Mucosa of rectum (tissue), 2 donors: ENCODE data around the gene HCK.
"Not testable (repeated sequence)": the region's sequence is repeated elsewhere in the genome, so short reads cannot be mapped to it uniquely, and the experiment has no call there.

ENCODE experiments used
- H3K27ac ChIP-seq, 2 donors: one replicate each; pipeline ENCODE4 v1.7.0; 2013; ENCODE audit warnings: inconsistent platforms in 2 of 2, low read depth in 2 of 2, low read length in 2 of 2
- H3K27me3 ChIP-seq, 2 donors: one replicate each; pipeline ENCODE4 v1.7.0; 2013; ENCODE audit warnings: low read length in 2 of 2; ENCODE audit not compliant: control insufficient read depth in 2 of 2, insufficient read depth in 2 of 2
- H3K36me3 ChIP-seq, 2 donors: one replicate each; pipeline ENCODE4 v1.7.0; 2013; ENCODE audit warnings: low read length in 2 of 2; ENCODE audit not compliant: control insufficient read depth in 2 of 2, insufficient read depth in 2 of 2
- H3K4me1 ChIP-seq, 2 donors: one replicate each; pipeline ENCODE4 v1.7.0; 2013; ENCODE audit warnings: low read length in 2 of 2, mild to moderate bottlenecking in 1 of 2; ENCODE audit not compliant: control insufficient read depth in 2 of 2, insufficient read depth in 2 of 2
- H3K4me3 ChIP-seq, 2 donors: one replicate each; pipeline ENCODE4 v1.7.0; 2013; ENCODE audit warnings: low read length in 2 of 2
- H3K9ac ChIP-seq, 2 donors: one replicate each; pipeline ENCODE4 v1.7.0; 2013; ENCODE audit warnings: low read length in 2 of 2, low read depth in 1 of 2, mild to moderate bottlenecking in 1 of 2
- H3K9me3 ChIP-seq, 2 donors: one replicate each; pipeline ENCODE4 v1.7.0; 2013; ENCODE audit warnings: low read length in 2 of 2; ENCODE audit not compliant: control insufficient read depth in 2 of 2
- donor health status: healthy.
- donor health status: Normal muscosa, but diverticular disease.

HCK gene

GRCh38 chr20:32111753-32112152 lies 59.7 kb downstream of the HCK start:
- Histone ChIP-seq H3K4me1 (peaks cover 14 to 33% of the 10 kb centered on the region in 2 donors), H3K4me3 (no peak overlapping the region), H3K36me3 (peaks cover 0 to 9% of the 10 kb centered on the region in 2 donors), H3K27ac (peak overlapping the region in 1 of 2 donors; percentile 96), H3K9ac (no peak overlapping the region), H3K27me3 (no peaks in the 10 kb centered on the region), H3K9me3 (no peaks in the 10 kb centered on the region)

- H3K36me3 ChIP-seq, result peaks cover 0 to 9% of the 10 kb centered on the region in 2 donors
- H3K27ac ChIP-seq, result peak overlapping the region; percentile 32 to 43
- no peaks in the 10 kb centered on the region for H3K27me3 ChIP-seq
- H3K9me3 ChIP-seq, result no peaks in the 10 kb centered on the region
- H3K4me1 ChIP-seq, result peaks cover 14 to 33% of the 10 kb centered on the region in 2 donors
- no peak overlapping the region for H3K4me3 ChIP-seq
- no peak overlapping the region for H3K9ac ChIP-seq
These were observed 60.8 kb downstream of the HCK start for GRCh38 chr20:32112841-32113240.

GRCh38 chr20:32113591-32114260 lies 61.7 kb downstream of the HCK start:
- Histone ChIP-seq H3K27ac (peak overlapping the region in 1 of 2 donors; percentile 32), H3K9me3 (no peaks in the 10 kb centered on the region), H3K27me3 (no peaks in the 10 kb centered on the region), H3K4me3 (no peak overlapping the region), H3K9ac (no peak overlapping the region), H3K36me3 (peaks cover 0 to 9% of the 10 kb centered on the region in 2 donors), H3K4me1 (peaks cover 14 to 33% of the 10 kb centered on the region in 2 donors)

DNA sequence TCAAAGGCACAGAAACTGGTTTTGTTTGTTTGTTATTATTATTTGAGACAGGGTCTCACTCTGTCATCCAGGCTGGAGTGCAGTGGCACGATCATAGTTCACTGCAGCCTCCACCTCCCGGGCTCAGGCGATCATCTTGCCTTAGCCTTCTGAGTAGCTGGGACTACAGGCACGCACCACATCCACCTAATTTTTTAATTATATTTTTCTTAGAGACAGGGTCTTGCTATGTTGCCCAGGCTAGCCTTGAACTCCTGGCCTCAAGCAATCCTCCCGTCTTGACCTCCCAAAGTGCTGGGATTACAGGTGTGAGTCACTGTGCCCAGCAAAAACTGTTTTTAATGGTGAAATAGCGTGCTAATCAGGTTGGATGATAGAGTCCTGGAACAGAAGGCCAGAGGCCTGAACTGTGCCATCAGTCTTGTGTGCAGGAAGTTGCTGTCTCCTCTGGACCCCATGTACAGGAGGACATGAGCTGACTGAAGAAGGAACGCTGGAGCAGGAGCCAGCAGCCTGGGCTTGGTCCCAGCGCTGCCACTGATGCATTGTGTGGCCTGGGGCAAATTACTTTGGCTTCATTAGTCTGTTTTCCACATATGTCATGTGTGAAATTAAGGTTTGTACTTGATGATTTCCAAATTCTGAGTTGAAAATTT lies 62.4 kb downstream of the HCK start:
- no peak overlapping the region for H3K9ac ChIP-seq

GRCh38 chr20:32115211-32115767 lies 63.2 kb downstream of the HCK start:
- Histone ChIP-seq H3K4me1 (peaks cover 13 to 29% of the 10 kb centered on the region in 2 donors), H3K36me3 (peaks cover 0 to 9% of the 10 kb centered on the region in 2 donors), H3K27me3 (no peaks in the 10 kb centered on the region), H3K9me3 (no peaks in the 10 kb centered on the region), H3K4me3 (no peak overlapping the region), H3K27ac (no peak overlapping the region), H3K9ac (no peak overlapping the region)

More for the DNA sequence above, 62.4 kb downstream of the HCK start:
- Histone ChIP-seq H3K4me1 (peaks cover 14 to 33% of the 10 kb centered on the region in 2 donors), H3K36me3 (peaks cover 0 to 9% of the 10 kb centered on the region in 2 donors), H3K27me3 (no peaks in the 10 kb centered on the region), H3K27ac (no peak overlapping the region), H3K4me3 (no peak overlapping the region), H3K9me3 (no peaks in the 10 kb centered on the region)

DNA sequence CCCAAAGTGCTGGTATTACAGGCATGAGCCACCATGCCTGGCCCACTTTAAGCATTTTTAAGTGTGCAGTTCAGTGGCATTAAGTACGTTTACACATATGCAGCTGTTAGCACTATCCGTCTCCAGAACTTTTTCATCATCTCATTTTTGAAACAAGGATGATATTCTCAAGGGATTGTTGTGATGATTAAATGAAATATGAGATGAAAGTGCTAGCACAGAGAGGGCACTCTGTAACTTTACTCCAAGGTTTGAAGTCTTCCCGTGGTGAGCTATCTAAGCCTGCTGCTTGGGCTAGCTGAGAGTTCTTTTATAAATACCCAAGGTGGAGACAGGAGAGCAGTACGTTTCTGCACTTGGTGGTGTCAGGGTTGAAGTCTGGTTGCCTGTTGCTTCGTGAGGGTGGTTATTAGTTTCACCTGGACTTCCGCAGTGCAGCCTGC lies 64.1 kb downstream of the HCK start:
- Histone ChIP-seq H3K4me3 (no peak overlapping the region), H3K36me3 (peaks cover 0 to 9% of the 10 kb centered on the region in 2 donors), H3K27ac (no peak overlapping the region), H3K9me3 (no peaks in the 10 kb centered on the region), H3K27me3 (no peaks in the 10 kb centered on the region), H3K9ac (no peak overlapping the region), H3K4me1 (peaks cover 6 to 21% of the 10 kb centered on the region in 2 donors)

DNA sequence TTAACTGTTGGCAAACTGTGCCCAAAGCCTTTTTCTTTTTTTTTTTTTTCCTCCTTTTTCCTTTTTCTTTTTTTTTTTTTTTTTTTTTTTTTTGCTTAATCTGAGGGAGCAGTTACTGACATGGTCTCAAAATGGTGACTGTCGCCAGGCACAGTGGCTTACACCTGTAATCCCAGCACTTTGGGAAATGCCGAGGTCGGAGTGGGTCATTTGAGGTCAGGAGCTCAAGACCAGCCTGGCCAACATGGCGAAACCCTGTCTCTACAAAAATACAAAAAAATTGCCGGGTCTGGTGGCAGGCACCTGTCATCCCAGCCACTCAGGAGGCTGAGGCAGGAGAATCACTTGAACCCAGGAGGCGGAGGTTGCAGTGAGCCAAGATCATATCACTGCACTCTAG lies 64.8 kb downstream of the HCK start:
- not testable (repeated sequence) for H3K9me3 ChIP-seq, H3K27ac ChIP-seq, H3K4me3 ChIP-seq, H3K36me3 ChIP-seq, H3K9ac ChIP-seq, H3K27me3 ChIP-seq
- H3K4me1 ChIP-seq, result peaks cover 6 to 14% of the 10 kb centered on the region in 2 donors

DNA sequence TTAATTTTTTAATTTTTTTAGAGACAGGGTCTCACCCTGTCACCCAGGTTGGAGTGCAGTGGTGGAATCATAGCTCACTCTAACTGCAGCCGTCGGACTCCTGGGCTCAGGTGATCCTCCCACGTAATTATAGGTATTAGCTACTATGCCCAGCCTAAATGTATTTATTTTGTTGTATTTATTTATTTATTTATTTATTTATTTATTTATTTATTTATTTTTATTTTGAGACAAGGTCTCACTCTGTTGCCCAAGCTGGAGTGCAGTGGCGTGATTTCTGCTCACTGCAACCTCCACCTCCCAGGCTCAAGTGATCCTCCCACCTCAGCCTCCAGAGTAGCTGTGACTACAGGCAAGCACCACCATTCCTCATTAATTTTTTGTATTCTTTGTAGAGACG lies 66.4 kb downstream of the HCK start:
- H3K4me1 ChIP-seq, H3K27ac ChIP-seq, H3K4me3 ChIP-seq: not testable (repeated sequence)

GRCh38 chr20:32119734-32120133 lies 67.7 kb downstream of the HCK start:
- no peaks in the 10 kb centered on the region for H3K9me3 ChIP-seq
- H3K4me1 ChIP-seq, result no peaks in the 10 kb centered on the region
- H3K9ac ChIP-seq, result no peak overlapping the region
- H3K36me3 ChIP-seq, result peaks cover 0 to 7% of the 10 kb centered on the region in 2 donors
- no peak overlapping the region for H3K4me3 ChIP-seq
- no peak overlapping the region for H3K27ac ChIP-seq
- no peaks in the 10 kb centered on the region for H3K27me3 ChIP-seq

More for the DNA sequence above, 66.4 kb downstream of the HCK start:
- H3K27me3 ChIP-seq, H3K36me3 ChIP-seq, H3K9ac ChIP-seq, H3K9me3 ChIP-seq: not testable (repeated sequence)

DNA sequence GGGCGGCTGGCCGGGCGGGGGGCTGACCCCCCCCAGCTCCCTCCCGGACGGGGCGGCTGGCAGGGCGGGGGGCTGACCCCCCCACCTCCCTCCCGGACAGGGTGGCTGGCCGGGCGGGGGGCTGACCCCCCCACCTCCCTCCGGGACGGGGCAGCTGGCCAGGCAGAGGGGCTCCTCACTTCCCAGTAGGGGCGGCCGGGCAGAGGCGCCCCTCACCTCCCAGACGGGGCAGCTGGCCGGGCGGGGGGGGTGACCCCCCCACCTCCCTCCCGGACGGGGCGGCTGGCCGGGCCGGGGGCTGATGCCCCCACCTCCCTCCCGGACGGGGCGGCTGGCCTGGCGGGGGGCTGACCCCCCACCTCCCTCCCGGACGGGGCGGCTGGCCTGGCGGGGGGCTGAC lies 69.9 kb downstream of the HCK start:
- H3K9me3 ChIP-seq, H3K4me1 ChIP-seq, H3K27me3 ChIP-seq, H3K4me3 ChIP-seq, H3K9ac ChIP-seq, H3K36me3 ChIP-seq, H3K27ac ChIP-seq: not testable (repeated sequence)
